ENCODE results near the gene SAMD1.

DNA sequence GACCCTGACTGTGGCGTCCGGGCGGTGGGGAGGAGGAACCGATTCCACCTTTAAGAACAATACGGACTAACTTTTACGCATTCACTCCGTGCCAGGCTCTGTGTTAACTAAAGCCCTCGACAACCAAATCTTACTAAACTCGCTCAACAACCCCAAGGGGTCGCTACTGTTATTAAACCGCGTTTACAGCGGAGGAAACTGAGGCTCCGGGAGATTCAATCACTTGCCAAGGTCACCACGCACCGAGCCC is 1.2 kb downstream of the SAMD1 start:
- TF ChIP-seq ZNF577 (CRISPR knock-in tag; IDR thresholded peaks at IDR 0.05; ENCODE audit: borderline replicate concordance, low read depth) = no peak
- TF ChIP-seq POLR2AphosphoS2 (IDR thresholded peaks at IDR 0.05; ENCODE audit: low read depth, low read length) = no peak
- TF ChIP-seq, protein P1, sequence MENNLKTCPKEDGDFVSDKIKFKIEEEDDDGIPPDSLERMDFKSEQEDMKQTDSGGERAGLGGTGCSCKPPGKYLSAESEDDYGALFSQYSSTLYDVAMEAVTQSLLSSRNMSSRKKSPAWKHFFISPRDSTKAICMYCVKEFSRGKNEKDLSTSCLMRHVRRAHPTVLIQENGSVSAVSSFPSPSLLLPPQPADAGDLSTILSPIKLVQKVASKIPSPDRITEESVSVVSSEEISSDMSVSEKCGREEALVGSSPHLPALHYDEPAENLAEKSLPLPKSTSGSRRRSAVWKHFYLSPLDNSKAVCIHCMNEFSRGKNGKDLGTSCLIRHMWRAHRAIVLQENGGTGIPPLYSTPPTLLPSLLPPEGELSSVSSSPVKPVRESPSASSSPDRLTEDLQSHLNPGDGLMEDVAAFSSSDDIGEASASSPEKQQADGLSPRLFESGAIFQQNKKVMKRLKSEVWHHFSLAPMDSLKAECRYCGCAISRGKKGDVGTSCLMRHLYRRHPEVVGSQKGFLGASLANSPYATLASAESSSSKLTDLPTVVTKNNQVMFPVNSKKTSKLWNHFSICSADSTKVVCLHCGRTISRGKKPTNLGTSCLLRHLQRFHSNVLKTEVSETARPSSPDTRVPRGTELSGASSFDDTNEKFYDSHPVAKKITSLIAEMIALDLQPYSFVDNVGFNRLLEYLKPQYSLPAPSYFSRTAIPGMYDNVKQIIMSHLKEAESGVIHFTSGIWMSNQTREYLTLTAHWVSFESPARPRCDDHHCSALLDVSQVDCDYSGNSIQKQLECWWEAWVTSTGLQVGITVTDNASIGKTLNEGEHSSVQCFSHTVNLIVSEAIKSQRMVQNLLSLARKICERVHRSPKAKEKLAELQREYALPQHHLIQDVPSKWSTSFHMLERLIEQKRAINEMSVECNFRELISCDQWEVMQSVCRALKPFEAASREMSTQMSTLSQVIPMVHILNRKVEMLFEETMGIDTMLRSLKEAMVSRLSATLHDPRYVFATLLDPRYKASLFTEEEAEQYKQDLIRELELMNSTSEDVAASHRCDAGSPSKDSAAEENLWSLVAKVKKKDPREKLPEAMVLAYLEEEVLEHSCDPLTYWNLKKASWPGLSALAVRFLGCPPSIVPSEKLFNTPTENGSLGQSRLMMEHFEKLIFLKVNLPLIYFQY (CRISPR knock-in tag; IDR thresholded peaks at IDR 0.05; ENCODE audit: borderline replicate concordance) = no peak
- TF ChIP-seq, protein P2, sequence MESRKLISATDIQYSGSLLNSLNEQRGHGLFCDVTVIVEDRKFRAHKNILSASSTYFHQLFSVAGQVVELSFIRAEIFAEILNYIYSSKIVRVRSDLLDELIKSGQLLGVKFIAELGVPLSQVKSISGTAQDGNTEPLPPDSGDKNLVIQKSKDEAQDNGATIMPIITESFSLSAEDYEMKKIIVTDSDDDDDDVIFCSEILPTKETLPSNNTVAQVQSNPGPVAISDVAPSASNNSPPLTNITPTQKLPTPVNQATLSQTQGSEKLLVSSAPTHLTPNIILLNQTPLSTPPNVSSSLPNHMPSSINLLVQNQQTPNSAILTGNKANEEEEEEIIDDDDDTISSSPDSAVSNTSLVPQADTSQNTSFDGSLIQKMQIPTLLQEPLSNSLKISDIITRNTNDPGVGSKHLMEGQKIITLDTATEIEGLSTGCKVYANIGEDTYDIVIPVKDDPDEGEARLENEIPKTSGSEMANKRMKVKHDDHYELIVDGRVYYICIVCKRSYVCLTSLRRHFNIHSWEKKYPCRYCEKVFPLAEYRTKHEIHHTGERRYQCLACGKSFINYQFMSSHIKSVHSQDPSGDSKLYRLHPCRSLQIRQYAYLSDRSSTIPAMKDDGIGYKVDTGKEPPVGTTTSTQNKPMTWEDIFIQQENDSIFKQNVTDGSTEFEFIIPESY (CRISPR knock-in tag; IDR thresholded peaks at IDR 0.05) = no peak
- no peak for TF ChIP-seq GABPA (IDR thresholded peaks at IDR 0.05; ENCODE audit: low read depth, low read length)
- no peak for TF ChIP-seq GABPA (CRISPR knock-in tag; IDR thresholded peaks at IDR 0.05; ENCODE audit: low read depth)
- TF ChIP-seq, protein P3, sequence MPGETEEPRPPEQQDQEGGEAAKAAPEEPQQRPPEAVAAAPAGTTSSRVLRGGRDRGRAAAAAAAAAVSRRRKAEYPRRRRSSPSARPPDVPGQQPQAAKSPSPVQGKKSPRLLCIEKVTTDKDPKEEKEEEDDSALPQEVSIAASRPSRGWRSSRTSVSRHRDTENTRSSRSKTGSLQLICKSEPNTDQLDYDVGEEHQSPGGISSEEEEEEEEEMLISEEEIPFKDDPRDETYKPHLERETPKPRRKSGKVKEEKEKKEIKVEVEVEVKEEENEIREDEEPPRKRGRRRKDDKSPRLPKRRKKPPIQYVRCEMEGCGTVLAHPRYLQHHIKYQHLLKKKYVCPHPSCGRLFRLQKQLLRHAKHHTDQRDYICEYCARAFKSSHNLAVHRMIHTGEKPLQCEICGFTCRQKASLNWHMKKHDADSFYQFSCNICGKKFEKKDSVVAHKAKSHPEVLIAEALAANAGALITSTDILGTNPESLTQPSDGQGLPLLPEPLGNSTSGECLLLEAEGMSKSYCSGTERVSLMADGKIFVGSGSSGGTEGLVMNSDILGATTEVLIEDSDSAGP (CRISPR knock-in tag; IDR thresholded peaks at IDR 0.05; ENCODE audit: borderline replicate concordance) = no peak
- TF ChIP-seq, protein P4, sequence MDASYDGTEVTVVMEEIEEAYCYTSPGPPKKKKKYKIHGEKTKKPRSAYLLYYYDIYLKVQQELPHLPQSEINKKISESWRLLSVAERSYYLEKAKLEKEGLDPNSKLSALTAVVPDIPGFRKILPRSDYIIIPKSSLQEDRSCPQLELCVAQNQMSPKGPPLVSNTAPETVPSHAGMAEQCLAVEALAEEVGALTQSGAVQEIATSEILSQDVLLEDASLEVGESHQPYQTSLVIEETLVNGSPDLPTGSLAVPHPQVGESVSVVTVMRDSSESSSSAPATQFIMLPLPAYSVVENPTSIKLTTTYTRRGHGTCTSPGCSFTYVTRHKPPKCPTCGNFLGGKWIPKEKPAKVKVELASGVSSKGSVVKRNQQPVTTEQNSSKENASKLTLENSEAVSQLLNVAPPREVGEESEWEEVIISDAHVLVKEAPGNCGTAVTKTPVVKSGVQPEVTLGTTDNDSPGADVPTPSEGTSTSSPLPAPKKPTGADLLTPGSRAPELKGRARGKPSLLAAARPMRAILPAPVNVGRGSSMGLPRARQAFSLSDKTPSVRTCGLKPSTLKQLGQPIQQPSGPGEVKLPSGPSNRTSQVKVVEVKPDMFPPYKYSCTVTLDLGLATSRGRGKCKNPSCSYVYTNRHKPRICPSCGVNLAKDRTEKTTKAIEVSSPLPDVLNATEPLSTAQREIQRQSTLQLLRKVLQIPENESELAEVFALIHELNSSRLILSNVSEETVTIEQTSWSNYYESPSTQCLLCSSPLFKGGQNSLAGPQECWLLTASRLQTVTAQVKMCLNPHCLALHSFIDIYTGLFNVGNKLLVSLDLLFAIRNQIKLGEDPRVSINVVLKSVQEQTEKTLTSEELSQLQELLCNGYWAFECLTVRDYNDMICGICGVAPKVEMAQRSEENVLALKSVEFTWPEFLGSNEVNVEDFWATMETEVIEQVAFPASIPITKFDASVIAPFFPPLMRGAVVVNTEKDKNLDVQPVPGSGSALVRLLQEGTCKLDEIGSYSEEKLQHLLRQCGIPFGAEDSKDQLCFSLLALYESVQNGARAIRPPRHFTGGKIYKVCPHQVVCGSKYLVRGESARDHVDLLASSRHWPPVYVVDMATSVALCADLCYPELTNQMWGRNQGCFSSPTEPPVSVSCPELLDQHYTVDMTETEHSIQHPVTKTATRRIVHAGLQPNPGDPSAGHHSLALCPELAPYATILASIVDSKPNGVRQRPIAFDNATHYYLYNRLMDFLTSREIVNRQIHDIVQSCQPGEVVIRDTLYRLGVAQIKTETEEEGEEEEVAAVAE (CRISPR knock-in tag; IDR thresholded peaks at IDR 0.05; ENCODE audit: borderline replicate concordance) = no peak
- TF ChIP-seq, protein P5, sequence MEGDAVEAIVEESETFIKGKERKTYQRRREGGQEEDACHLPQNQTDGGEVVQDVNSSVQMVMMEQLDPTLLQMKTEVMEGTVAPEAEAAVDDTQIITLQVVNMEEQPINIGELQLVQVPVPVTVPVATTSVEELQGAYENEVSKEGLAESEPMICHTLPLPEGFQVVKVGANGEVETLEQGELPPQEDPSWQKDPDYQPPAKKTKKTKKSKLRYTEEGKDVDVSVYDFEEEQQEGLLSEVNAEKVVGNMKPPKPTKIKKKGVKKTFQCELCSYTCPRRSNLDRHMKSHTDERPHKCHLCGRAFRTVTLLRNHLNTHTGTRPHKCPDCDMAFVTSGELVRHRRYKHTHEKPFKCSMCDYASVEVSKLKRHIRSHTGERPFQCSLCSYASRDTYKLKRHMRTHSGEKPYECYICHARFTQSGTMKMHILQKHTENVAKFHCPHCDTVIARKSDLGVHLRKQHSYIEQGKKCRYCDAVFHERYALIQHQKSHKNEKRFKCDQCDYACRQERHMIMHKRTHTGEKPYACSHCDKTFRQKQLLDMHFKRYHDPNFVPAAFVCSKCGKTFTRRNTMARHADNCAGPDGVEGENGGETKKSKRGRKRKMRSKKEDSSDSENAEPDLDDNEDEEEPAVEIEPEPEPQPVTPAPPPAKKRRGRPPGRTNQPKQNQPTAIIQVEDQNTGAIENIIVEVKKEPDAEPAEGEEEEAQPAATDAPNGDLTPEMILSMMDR (CRISPR knock-in tag; IDR thresholded peaks at IDR 0.05) = no peak
- no peak for TF ChIP-seq CHD4 (IDR thresholded peaks at IDR 0.05; ENCODE audit: borderline replicate concordance, low read length)
- TF ChIP-seq, protein P6, sequence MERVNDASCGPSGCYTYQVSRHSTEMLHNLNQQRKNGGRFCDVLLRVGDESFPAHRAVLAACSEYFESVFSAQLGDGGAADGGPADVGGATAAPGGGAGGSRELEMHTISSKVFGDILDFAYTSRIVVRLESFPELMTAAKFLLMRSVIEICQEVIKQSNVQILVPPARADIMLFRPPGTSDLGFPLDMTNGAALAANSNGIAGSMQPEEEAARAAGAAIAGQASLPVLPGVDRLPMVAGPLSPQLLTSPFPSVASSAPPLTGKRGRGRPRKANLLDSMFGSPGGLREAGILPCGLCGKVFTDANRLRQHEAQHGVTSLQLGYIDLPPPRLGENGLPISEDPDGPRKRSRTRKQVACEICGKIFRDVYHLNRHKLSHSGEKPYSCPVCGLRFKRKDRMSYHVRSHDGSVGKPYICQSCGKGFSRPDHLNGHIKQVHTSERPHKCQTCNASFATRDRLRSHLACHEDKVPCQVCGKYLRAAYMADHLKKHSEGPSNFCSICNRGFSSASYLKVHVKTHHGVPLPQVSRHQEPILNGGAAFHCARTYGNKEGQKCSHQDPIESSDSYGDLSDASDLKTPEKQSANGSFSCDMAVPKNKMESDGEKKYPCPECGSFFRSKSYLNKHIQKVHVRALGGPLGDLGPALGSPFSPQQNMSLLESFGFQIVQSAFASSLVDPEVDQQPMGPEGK (CRISPR knock-in tag; IDR thresholded peaks at IDR 0.05) = no peak
